Measurements from ENCODE around the gene HDAC7. TPM values are rescaled to one million over a fixed set of nuclear protein-coding genes. Genes with fewer than 3 reads are reported as not detected.

The HDAC7 gene
- total RNA-seq, 1 donor from 2014 or later, result 93.2 TPM

- Mint-ChIP-seq H3K4me3 (ENCODE audit: unreplicated experiment) (no peak overlapping the region), H3K4me1 (ENCODE audit: low read depth) (peaks cover 12% of the 10 kb centered on the region), H3K9me3 (ENCODE audit: low read depth) (no peaks in the 10 kb centered on the region), H3K27me3 (ENCODE audit: low read depth) (peaks cover 2% of the 10 kb centered on the region), H3K36me3 (ENCODE audit: low read depth) (no peaks in the 10 kb centered on the region), H3K27ac (ENCODE audit: unreplicated experiment) (no peak overlapping the region)
- no peak for TF ChIP-seq CTCF (IDR thresholded peaks at IDR 0.05)
- peak; percentile 54 for DNase-seq (ENCODE audit: low spot score)
Observed at GRCh38 chr12:47835006-47835830, 15.5 kb upstream of the HDAC7 start.

- no peak overlapping the region for H3K4me3 Mint-ChIP-seq (ENCODE audit: unreplicated experiment)
- H3K27ac Mint-ChIP-seq (ENCODE audit: unreplicated experiment), result no peak overlapping the region
- H3K4me1 Mint-ChIP-seq (ENCODE audit: low read depth), result peaks cover 14% of the 10 kb centered on the region
- no peaks in the 10 kb centered on the region for H3K27me3 Mint-ChIP-seq (ENCODE audit: low read depth)
- TF ChIP-seq CTCF (IDR thresholded peaks at IDR 0.05), result no peak
- peak; percentile 46 for DNase-seq (ENCODE audit: low spot score)
- H3K9me3 Mint-ChIP-seq (ENCODE audit: low read depth), result no peaks in the 10 kb centered on the region
- no peaks in the 10 kb centered on the region for H3K36me3 Mint-ChIP-seq (ENCODE audit: low read depth)
Observed at GRCh38 chr12:47834199-47834903, 14.6 kb upstream of the HDAC7 start.

- DNase-seq (ENCODE audit: low spot score), result peak; percentile 56
Observed at GRCh38 chr12:47833591-47834012, 13.9 kb upstream of the HDAC7 start.

GRCh38 chr12:47832263-47832933, 12.7 kb upstream of the HDAC7 start:
- DNase-seq (ENCODE audit: low spot score), result peak; percentile 39
- no peak overlapping the region for H3K4me3 Mint-ChIP-seq (ENCODE audit: unreplicated experiment)
- H3K36me3 Mint-ChIP-seq (ENCODE audit: low read depth), result no peaks in the 10 kb centered on the region
- no peaks in the 10 kb centered on the region for H3K27me3 Mint-ChIP-seq (ENCODE audit: low read depth)
- H3K4me1 Mint-ChIP-seq (ENCODE audit: low read depth), result peaks cover 23% of the 10 kb centered on the region
- H3K9me3 Mint-ChIP-seq (ENCODE audit: low read depth), result no peaks in the 10 kb centered on the region
- H3K27ac Mint-ChIP-seq (ENCODE audit: unreplicated experiment), result no peak overlapping the region
- TF ChIP-seq CTCF (IDR thresholded peaks at IDR 0.05), result no peak

More at GRCh38 chr12:47833591-47834012, 13.9 kb upstream of the HDAC7 start:
- H3K4me3 Mint-ChIP-seq (ENCODE audit: unreplicated experiment), result no peak overlapping the region
- peaks cover 19% of the 10 kb centered on the region for H3K4me1 Mint-ChIP-seq (ENCODE audit: low read depth)
- no peak overlapping the region for H3K27ac Mint-ChIP-seq (ENCODE audit: unreplicated experiment)
- no peak for TF ChIP-seq CTCF (IDR thresholded peaks at IDR 0.05)
- no peaks in the 10 kb centered on the region for H3K9me3 Mint-ChIP-seq (ENCODE audit: low read depth)
- no peaks in the 10 kb centered on the region for H3K27me3 Mint-ChIP-seq (ENCODE audit: low read depth)
- no peaks in the 10 kb centered on the region for H3K36me3 Mint-ChIP-seq (ENCODE audit: low read depth)

GRCh38 chr12:47829584-47829983, 9.9 kb upstream of the HDAC7 start:
- Mint-ChIP-seq H3K4me1 (ENCODE audit: low read depth) (peaks cover 36% of the 10 kb centered on the region), H3K4me3 (ENCODE audit: unreplicated experiment) (no peak overlapping the region), H3K27ac (ENCODE audit: unreplicated experiment) (no peak overlapping the region), H3K36me3 (ENCODE audit: low read depth) (no peaks in the 10 kb centered on the region), H3K9me3 (ENCODE audit: low read depth) (no peaks in the 10 kb centered on the region), H3K27me3 (ENCODE audit: low read depth) (no peaks in the 10 kb centered on the region)
- TF ChIP-seq CTCF (IDR thresholded peaks at IDR 0.05), result no peak
- DNase-seq (ENCODE audit: low spot score), result no peak

Measured in chondrocyte (in vitro differentiated cells).